Cardiac muscle cell (in vitro differentiated cells and primary cell): ENCODE data around the gene EYA2. TPM values are rescaled to one million over a fixed set of nuclear protein-coding genes. Genes with fewer than 3 reads are reported as not detected.

ENCODE experiments used
- DNase-seq, 2 donors: peaks; one replicate each; pipeline versions ENCODE4 v3.0.0 to v3.0.0-alpha.2; 2010 to 2017; ENCODE audit warnings: low read depth in 1 of 2, low spot score in 1 of 2
- H3K27ac ChIP-seq: fragments of 200-600 bp; sonication (generic); 2 replicates; pipeline ENCODE4 v1.5.1; 2016
- H3K27me3 ChIP-seq: fragments of 200-600 bp; sonication (generic); 2 replicates; pipeline ENCODE4 v1.6.0; 2016; ENCODE audit warnings: control low read depth
- H3K36me3 ChIP-seq: fragments of 200-600 bp; sonication (generic); 2 replicates; pipeline ENCODE4 v1.5.1; 2016; ENCODE audit warnings: control low read depth
- H3K4me1 ChIP-seq: fragments of 200-600 bp; sonication (generic); 2 replicates; pipeline ENCODE4 v1.8.1; 2017; ENCODE audit warnings: low read depth, mild to moderate bottlenecking, mixed run types
- H3K4me3 ChIP-seq: fragments of 200-600 bp; sonication (generic); 2 replicates; pipeline ENCODE4 v1.5.1; 2016; ENCODE audit warnings: mild to moderate bottlenecking
- H3K9me3 ChIP-seq: fragments of 200-600 bp; sonication (generic); 2 replicates; pipeline ENCODE4 v1.5.1; 2017; ENCODE audit warnings: low read depth, mild to moderate bottlenecking, control low read depth
- CTCF ChIP-seq: IDR thresholded peaks from 2 replicates; pipeline ENCODE4 v1.5.1; 2012; ENCODE audit warnings: low read depth, mild to moderate bottlenecking, low read length
- polyA plus RNA-seq: library from polyadenylated mRNA; unstranded; fragments of >200 nt; fragmentation: Nextera tagmentation; extraction: Ambion mirVana; gene quantifications from 2 replicates; pipeline ENCODE4 v1.2.1, GENCODE V29; 2016
- total RNA-seq: library from RNA; depleted of rRNA; stranded (reverse); fragments of >200 nt; gene quantifications from 2 replicates; pipeline ENCODE4 v1.2.3, GENCODE V29; 2016

EYA2 gene
- total and polyA plus RNA-seq, 2 experiments from 2014 or later: 0.30 TPM; not detected in 1

GRCh38 chr20:47088335-47088734 lies 193.7 kb downstream of the EYA2 start:
- Histone ChIP-seq H3K36me3 (no peaks in the 10 kb centered on the region), H3K27ac (no peak overlapping the region), H3K9me3 (no peaks in the 10 kb centered on the region), H3K4me3 (no peak overlapping the region), H3K4me1 (no peaks in the 10 kb centered on the region), H3K27me3 (no peaks in the 10 kb centered on the region)
- DNase-seq: no peak
- TF ChIP-seq CTCF: no peak

GRCh38 chr20:47089151-47089550 lies 194.5 kb downstream of the EYA2 start:
- TF ChIP-seq CTCF: no peak
- Histone ChIP-seq H3K4me3 (no peak overlapping the region), H3K27ac (no peak overlapping the region), H3K27me3 (no peaks in the 10 kb centered on the region), H3K4me1 (no peaks in the 10 kb centered on the region), H3K9me3 (no peaks in the 10 kb centered on the region), H3K36me3 (no peaks in the 10 kb centered on the region)
- no peak for DNase-seq

- H3K27ac ChIP-seq: no peak overlapping the region
- no peak for TF ChIP-seq CTCF
- H3K9me3 ChIP-seq: no peaks in the 10 kb centered on the region
- no peaks in the 10 kb centered on the region for H3K27me3 ChIP-seq
- no peaks in the 10 kb centered on the region for H3K4me1 ChIP-seq
- H3K36me3 ChIP-seq: no peaks in the 10 kb centered on the region
- DNase-seq: no peak
- H3K4me3 ChIP-seq: no peak overlapping the region
Observed at GRCh38 chr20:47090835-47091234, 196.2 kb downstream of the EYA2 start.

- Histone ChIP-seq H3K4me1 (no peaks in the 10 kb centered on the region), H3K27me3 (no peaks in the 10 kb centered on the region), H3K27ac (no peak overlapping the region), H3K9me3 (no peaks in the 10 kb centered on the region), H3K4me3 (no peak overlapping the region), H3K36me3 (no peaks in the 10 kb centered on the region)
- no peak for TF ChIP-seq CTCF
- DNase-seq: peak; percentile 13 to 31
Observed at GRCh38 chr20:47093320-47093966, 198.8 kb downstream of the EYA2 start.

- no peaks in the 10 kb centered on the region for H3K36me3 ChIP-seq
- TF ChIP-seq CTCF: no peak
- H3K27ac ChIP-seq: no peak overlapping the region
- no peak for DNase-seq
- no peak overlapping the region for H3K4me3 ChIP-seq
- no peaks in the 10 kb centered on the region for H3K4me1 ChIP-seq
- H3K27me3 ChIP-seq: no peaks in the 10 kb centered on the region
- H3K9me3 ChIP-seq: no peaks in the 10 kb centered on the region
Observed at GRCh38 chr20:47095690-47096089, 201.0 kb downstream of the EYA2 start.
